ENCODE data around the gene SPTB. TPM values are rescaled to one million over a fixed set of nuclear protein-coding genes. Genes with fewer than 3 reads are reported as not detected.

The SPTB gene
- total and polyA plus RNA-seq, 10 donors: 0.06 to 20.9 (median 3.9) TPM

DNA sequence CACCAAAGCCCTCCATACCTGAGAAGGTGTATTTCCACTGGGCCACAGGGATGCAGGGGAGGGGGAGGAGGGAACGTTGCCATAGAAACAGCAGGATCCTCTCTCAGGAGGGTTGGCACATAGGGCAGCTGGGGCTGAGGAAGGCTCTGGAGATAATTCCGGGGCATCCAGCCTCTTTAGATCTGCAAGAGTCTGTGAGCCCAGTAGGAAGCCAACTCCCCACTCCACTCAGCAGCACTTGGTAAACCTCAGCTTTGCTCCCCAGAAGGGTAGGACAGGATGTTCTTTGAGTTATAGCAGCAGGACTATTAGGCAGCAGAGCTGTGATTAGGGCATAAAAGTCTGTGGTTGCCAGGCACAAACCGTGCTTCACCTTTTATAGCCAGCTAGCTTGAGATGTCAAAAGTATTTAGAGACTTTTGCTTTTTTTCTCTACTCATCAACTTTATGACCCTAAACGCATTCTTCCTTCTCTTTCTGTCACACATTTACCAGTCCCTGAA is 183.3 kb downstream of the SPTB start:
- Histone ChIP-seq H3K27ac (peak overlapping the region in 4 of 8 donors; percentile 13 to 90 (median 58)), H3K9me3 (no peaks in the 10 kb centered on the region), H3K27me3 (replicated peaks in 1 of 7) (peaks cover 0 to 12% (median 0%) of the 10 kb centered on the region in 7 donors), H3K4me1 (peaks cover 8 to 64% (median 34%) of the 10 kb centered on the region in 6 donors), H3K4me3 (no peak overlapping the region), H3K36me3 (no peaks in the 10 kb centered on the region)
- 61 to 75% (median 73%) methylated on average over 4 of the region's 4 CpGs for WGBS, 5 donors
- intact Hi-C loops (cut with DNase I; ENCODE audit: low total_unique reads): no loop called here
- no peak for TF ChIP-seq POLR2A (IDR thresholded peaks at IDR 0.05)
- TF ChIP-seq, protein P1, sequence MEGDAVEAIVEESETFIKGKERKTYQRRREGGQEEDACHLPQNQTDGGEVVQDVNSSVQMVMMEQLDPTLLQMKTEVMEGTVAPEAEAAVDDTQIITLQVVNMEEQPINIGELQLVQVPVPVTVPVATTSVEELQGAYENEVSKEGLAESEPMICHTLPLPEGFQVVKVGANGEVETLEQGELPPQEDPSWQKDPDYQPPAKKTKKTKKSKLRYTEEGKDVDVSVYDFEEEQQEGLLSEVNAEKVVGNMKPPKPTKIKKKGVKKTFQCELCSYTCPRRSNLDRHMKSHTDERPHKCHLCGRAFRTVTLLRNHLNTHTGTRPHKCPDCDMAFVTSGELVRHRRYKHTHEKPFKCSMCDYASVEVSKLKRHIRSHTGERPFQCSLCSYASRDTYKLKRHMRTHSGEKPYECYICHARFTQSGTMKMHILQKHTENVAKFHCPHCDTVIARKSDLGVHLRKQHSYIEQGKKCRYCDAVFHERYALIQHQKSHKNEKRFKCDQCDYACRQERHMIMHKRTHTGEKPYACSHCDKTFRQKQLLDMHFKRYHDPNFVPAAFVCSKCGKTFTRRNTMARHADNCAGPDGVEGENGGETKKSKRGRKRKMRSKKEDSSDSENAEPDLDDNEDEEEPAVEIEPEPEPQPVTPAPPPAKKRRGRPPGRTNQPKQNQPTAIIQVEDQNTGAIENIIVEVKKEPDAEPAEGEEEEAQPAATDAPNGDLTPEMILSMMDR (IDR thresholded peaks at IDR 0.05 in 8 of 11, conservative IDR thresholded peaks at IDR 0.05 in 3 of 11): no peak
- peak in 1 of 3 donors; percentile 39 for TF ChIP-seq POLR2AphosphoS5 (IDR thresholded peaks at IDR 0.05)
- DNase-seq: no peak

Small RNA genes within 50 kb of the gene (microRNA-seq; reads per million reads assigned to microRNA genes)
- gene MIR7855: 0 reads per million in 3 donors

Small RNA genes within 50 kb of the gene (small RNA-seq; reads per million reads assigned to genes)
- gene RPPH1-2P: 0 reads per million in 4 donors

Other genes starting within 250 kb of the SPTB start
- gene PLEKHG3, start 175.5 kb downstream of the SPTB start, total RNA-seq: 10 to 100 TPM; 31.5 to 77.7 (median 56.2) TPM
- gene PLEKHG3, start 175.5 kb downstream of the SPTB start, polyA plus RNA-seq: 10 to 100 TPM in 2 of 3 donors, 1 to 10 TPM in 1; 4.5 to 17.1 (median 12.3) TPM
- 100 to 1,000 TPM in 3 of 7 donors, 10 to 100 TPM in 4; 59.2 to 135 (median 81.3) TPM for gene CHURC1, start 34.5 kb upstream of the SPTB start, total RNA-seq
- gene CHURC1, start 34.5 kb upstream of the SPTB start, polyA plus RNA-seq: 10 to 100 TPM; 34.0 to 41.3 (median 40.7) TPM
- not detected for gene GPX2, start 62.8 kb upstream of the SPTB start, total RNA-seq
- under 1 TPM in 1 of 3 donors, not detected in 2; 0.26 TPM for gene GPX2, start 62.8 kb upstream of the SPTB start, polyA plus RNA-seq
- gene RAB15, start 92.4 kb upstream of the SPTB start, total RNA-seq: 1 to 10 TPM; 1.3 to 7.0 (median 2.9) TPM
- 1 to 10 TPM; 1.2 to 1.8 (median 1.5) TPM for gene RAB15, start 92.4 kb upstream of the SPTB start, polyA plus RNA-seq
- 10 to 100 TPM in 5 of 7 donors, 1 to 10 TPM in 2; 9.5 to 17.0 (median 11.9) TPM for gene FNTB, start 107.0 kb upstream of the SPTB start, total RNA-seq
- 1 to 10 TPM; 4.7 to 4.9 (median 4.9) TPM for gene FNTB, start 107.0 kb upstream of the SPTB start, polyA plus RNA-seq
- gene MAX, start 222.6 kb upstream of the SPTB start, total RNA-seq: 100 to 1,000 TPM; 100 to 162 (median 143) TPM
- gene MAX, start 222.6 kb upstream of the SPTB start, polyA plus RNA-seq: 10 to 100 TPM; 58.7 to 79.6 (median 70.6) TPM